Peyer's patch (tissue), 4 donors: ENCODE results near the gene ADH1A. TPM values are rescaled to one million over a fixed set of nuclear protein-coding genes. Genes with fewer than 3 reads are reported as not detected.

Experiments used
- DNase-seq, 3 donors: peaks; one replicate each; pipeline ENCODE4 v3.0.0-alpha.2; 2017 to 2019
- H3K27ac ChIP-seq, 4 donors: fragments of 200-600 bp; sonication (generic); one replicate each; pipeline ENCODE4 v1.5.1; 2016 to 2019
- H3K27me3 ChIP-seq, 2 donors: fragments of 200-600 bp; sonication (generic); one replicate each; pipeline ENCODE4 v1.5.1; 2019
- H3K36me3 ChIP-seq, 3 donors: fragments of 200-600 bp; sonication (generic); one replicate each; pipeline ENCODE4 v1.5.1; 2016 to 2019
- H3K4me1 ChIP-seq, 4 donors: fragments of 200-600 bp; sonication (generic); one replicate each; pipeline ENCODE4 v1.5.1; 2016 to 2019
- H3K4me3 ChIP-seq, 4 donors: fragments of 200-600 bp; sonication (generic); 1 replicate in 3 of 4; 2 replicates in 1 of 4; pipeline ENCODE4 v1.5.1; 2016 to 2019; ENCODE audit warnings: mild to moderate bottlenecking in 1 of 4
- H3K9me3 ChIP-seq, 4 donors: fragments of 200-600 bp; sonication (generic); one replicate each; pipeline ENCODE4 v1.5.1; 2016 to 2019; ENCODE audit warnings: mild to moderate bottlenecking in 1 of 4
- POLR2A ChIP-seq, 2 donors: fragments of 450-650 bp; IDR thresholded peaks; one replicate each; pipeline ENCODE4 v1.5.1; 2017; ENCODE audit warnings: antibody characterized with exemption in 2 of 2, mild to moderate bottlenecking in 2 of 2, moderate library complexity in 2 of 2
- total RNA-seq, 4 donors: library from RNA; depleted of rRNA; stranded (reverse); fragments of >200 nt; gene quantifications; one replicate each; pipeline ENCODE4 v1.1.0, GENCODE V29; 2016
- TF ChIP-seq, protein P1 (sequence below), 6 experiments: fragments of 450-650 bp in 4 of 6; fragments of 200-600 bp in 2 of 6; sonication (generic) in 1 of 6; IDR thresholded peaks; one replicate each; pipeline ENCODE4 v1.5.1; 2017 to 2019; ENCODE audit warnings: antibody characterized with exemption in 6 of 6, mild to moderate bottlenecking in 3 of 6, moderate library complexity in 1 of 6

Gene ADH1A
- total RNA-seq, 4 donors from 2014 or later: not detected

DNA sequence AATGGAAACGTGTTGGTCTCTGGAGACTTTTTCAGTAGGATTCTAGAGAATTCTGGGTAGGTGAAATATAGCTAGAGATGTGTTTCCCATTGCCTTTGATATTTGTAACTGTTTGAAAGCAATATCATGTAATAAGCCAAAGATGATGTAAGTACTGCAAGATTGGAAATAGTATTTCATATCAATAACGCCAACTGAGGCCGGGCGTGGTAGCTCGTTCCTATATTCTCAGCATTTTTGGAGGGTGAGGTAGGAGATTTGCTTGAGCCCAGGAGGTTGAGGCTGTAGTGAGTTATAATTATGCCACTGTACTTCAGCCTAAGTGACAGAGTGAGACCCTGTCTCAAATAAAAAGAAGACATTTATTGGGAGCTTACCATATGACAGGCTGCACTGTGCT, 9.5 kb downstream of the ADH1A start:
- Histone ChIP-seq H3K4me1 (no peaks in the 10 kb centered on the region), H3K27ac (no peak overlapping the region), H3K4me3 (no peak overlapping the region), H3K27me3 (no peaks in the 10 kb centered on the region), H3K9me3 (no peaks in the 10 kb centered on the region), H3K36me3 (no peaks in the 10 kb centered on the region)
- no peak for DNase-seq
- TF ChIP-seq POLR2A (IDR thresholded peaks at IDR 0.05): no peak
- TF ChIP-seq, protein P1, sequence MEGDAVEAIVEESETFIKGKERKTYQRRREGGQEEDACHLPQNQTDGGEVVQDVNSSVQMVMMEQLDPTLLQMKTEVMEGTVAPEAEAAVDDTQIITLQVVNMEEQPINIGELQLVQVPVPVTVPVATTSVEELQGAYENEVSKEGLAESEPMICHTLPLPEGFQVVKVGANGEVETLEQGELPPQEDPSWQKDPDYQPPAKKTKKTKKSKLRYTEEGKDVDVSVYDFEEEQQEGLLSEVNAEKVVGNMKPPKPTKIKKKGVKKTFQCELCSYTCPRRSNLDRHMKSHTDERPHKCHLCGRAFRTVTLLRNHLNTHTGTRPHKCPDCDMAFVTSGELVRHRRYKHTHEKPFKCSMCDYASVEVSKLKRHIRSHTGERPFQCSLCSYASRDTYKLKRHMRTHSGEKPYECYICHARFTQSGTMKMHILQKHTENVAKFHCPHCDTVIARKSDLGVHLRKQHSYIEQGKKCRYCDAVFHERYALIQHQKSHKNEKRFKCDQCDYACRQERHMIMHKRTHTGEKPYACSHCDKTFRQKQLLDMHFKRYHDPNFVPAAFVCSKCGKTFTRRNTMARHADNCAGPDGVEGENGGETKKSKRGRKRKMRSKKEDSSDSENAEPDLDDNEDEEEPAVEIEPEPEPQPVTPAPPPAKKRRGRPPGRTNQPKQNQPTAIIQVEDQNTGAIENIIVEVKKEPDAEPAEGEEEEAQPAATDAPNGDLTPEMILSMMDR (IDR thresholded peaks at IDR 0.05): no peak

- no peak for DNase-seq
- Histone ChIP-seq H3K36me3 (no peaks in the 10 kb centered on the region), H3K4me1 (no peaks in the 10 kb centered on the region), H3K9me3 (no peaks in the 10 kb centered on the region), H3K27ac (no peak overlapping the region), H3K4me3 (no peak overlapping the region), H3K27me3 (no peaks in the 10 kb centered on the region)
- no peak for TF ChIP-seq POLR2A (IDR thresholded peaks at IDR 0.05)
- TF ChIP-seq, protein P1 (IDR thresholded peaks at IDR 0.05): no peak
Observed at GRCh38 chr4:99276417-99276816, 14.4 kb downstream of the ADH1A start.

- Histone ChIP-seq H3K36me3 (no peaks in the 10 kb centered on the region), H3K9me3 (no peaks in the 10 kb centered on the region), H3K4me1 (no peaks in the 10 kb centered on the region), H3K27me3 (no peaks in the 10 kb centered on the region), H3K4me3 (no peak overlapping the region), H3K27ac (no peak overlapping the region)
- TF ChIP-seq, protein P1 (IDR thresholded peaks at IDR 0.05): no peak
- no peak for TF ChIP-seq POLR2A (IDR thresholded peaks at IDR 0.05)
- no peak for DNase-seq
Observed at GRCh38 chr4:99275885-99276284, 14.9 kb downstream of the ADH1A start.

GRCh38 chr4:99275050-99275449, 15.7 kb downstream of the ADH1A start:
- Histone ChIP-seq H3K27me3 (no peaks in the 10 kb centered on the region), H3K27ac (no peak overlapping the region), H3K4me1 (no peaks in the 10 kb centered on the region), H3K36me3 (no peaks in the 10 kb centered on the region), H3K9me3 (no peaks in the 10 kb centered on the region), H3K4me3 (no peak overlapping the region)
- TF ChIP-seq, protein P1 (IDR thresholded peaks at IDR 0.05): no peak
- TF ChIP-seq POLR2A (IDR thresholded peaks at IDR 0.05): no peak
- no peak for DNase-seq

DNA sequence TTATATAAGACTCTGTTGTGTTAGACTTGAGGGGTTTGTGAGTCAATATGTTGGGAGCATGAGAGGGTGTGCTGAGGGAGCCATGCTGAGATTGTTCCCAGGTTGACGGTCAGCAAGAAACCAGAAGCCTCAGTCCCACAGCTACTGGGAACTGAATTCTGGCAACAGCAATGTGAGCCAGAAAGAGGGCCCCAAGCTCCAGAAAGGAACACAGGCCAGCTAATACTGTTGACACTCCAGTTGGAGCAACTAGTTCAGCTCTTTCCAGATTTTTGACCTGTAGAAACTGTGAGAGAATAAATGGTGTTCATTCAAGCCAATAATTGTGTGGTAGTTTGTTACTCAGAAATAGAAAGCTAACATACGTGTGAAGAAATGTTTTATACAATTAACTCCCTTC, 17.1 kb downstream of the ADH1A start:
- H3K9me3 ChIP-seq: no peaks in the 10 kb centered on the region
- no peaks in the 10 kb centered on the region for H3K36me3 ChIP-seq
- no peak for DNase-seq
- H3K27ac ChIP-seq: no peak overlapping the region
- H3K4me1 ChIP-seq: no peaks in the 10 kb centered on the region
- H3K27me3 ChIP-seq: no peaks in the 10 kb centered on the region
- no peak overlapping the region for H3K4me3 ChIP-seq
- TF ChIP-seq POLR2A (IDR thresholded peaks at IDR 0.05): no peak

DNA sequence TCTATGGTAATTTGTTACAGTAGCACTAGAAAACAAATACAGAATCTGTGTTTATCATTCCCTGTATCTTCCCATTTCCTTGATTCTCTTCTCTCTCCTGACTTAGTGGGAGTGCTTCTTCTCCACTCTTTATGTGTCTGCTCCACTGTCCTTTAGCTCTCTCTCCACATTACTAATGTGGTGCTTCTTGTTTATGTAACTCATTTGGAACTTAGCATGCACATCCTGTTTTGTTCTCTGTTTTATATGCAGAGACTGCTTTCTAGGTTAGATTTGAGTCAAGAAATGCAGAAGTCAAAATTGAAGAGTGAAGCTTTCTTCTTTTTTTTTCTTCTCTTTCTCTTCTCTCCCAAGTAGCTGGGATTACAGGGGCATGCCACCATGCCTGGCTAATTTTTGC, 25.9 kb downstream of the ADH1A start:
- no peak for TF ChIP-seq POLR2A (IDR thresholded peaks at IDR 0.05)
- TF ChIP-seq, protein P1 (IDR thresholded peaks at IDR 0.05): no peak
- H3K27me3 ChIP-seq: no peaks in the 10 kb centered on the region

More for the DNA sequence above, 25.9 kb downstream of the ADH1A start:
- DNase-seq: no peak
- H3K4me3 ChIP-seq: no peak overlapping the region
- no peak overlapping the region for H3K27ac ChIP-seq
- no peaks in the 10 kb centered on the region for H3K4me1 ChIP-seq
- H3K36me3 ChIP-seq: no peaks in the 10 kb centered on the region
- no peaks in the 10 kb centered on the region for H3K9me3 ChIP-seq
